NCI-H2029 (cell line): ENCODE measurements around the gene ICAM2.
"Not testable (repeated sequence)": the region's sequence is repeated elsewhere in the genome, so short reads cannot be mapped to it uniquely, and the experiment has no call there.

Source experiments
- DNase-seq: peaks from one replicate; lab custom pipeline; 2025; lab: John Stamatoyannopoulos, UW

Gene ICAM2

GRCh38 chr17:64042700-64043485, 22.5 kb upstream of the ICAM2 start:
- DNase-seq: no peak

DNA sequence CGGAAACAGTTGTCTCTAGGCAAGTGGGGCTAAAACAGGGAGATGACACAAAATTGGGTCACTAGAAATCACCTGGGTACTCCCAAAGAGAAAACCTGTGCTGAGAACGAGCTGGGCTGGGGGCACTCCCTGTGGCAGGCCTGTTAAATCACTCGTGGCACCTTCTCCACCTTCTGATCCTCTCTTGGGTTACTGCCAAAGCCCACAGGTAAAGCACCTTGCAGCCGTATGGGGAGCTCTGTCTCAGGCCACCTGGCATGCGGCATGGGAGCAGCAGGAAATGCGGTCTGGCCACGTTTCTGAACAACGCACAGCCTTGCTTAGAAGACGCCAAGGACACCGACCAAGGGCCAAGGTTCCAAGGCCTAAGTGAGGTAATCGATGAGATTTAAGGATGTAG, 21.5 kb upstream of the ICAM2 start:
- no peak for DNase-seq

- DNase-seq: no peak
Observed at GRCh38 chr17:64040206-64040605, 19.8 kb upstream of the ICAM2 start.

- DNase-seq: no peak
Observed at GRCh38 chr17:64039106-64039400, 18.6 kb upstream of the ICAM2 start.

DNA sequence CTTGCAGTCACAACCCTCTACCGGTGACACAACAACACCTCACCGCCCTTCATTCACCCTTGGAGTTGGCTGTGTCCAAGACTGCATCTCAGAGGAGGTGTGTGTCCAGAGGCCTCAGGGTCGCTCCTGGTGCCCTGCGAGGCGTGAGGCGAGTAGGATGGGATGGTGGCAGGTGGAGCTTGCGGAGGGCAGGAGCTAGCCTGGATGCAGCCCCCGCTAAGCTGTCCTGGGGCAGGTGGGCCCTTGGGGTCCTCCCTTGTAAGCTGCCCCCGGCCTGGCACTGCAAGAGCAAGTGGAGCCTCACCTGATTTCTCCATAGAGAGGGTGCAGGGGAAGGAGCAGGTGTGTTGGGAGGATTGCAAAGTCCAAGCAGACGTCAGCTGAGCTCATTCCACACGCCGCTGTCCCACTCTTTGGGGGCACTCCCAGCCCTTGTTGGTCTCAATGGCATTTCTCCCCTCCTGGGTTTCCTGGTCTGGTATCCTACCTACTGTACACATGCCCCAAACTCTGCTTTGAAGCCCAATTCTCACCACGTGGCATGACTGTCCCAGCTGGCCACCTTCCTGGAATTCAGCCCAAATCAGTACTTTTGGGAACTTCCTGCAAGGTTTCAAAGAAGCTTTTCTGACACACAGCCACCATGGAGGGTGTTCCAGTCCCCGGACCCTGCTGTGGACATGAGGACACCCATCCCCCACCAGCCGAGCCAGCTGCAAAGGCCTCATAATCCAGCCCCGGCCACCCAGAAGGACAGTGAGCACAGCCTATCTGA, 18.1 kb upstream of the ICAM2 start:
- no peak for DNase-seq

GRCh38 chr17:64037802-64038201, 17.4 kb upstream of the ICAM2 start:
- DNase-seq: no peak

GRCh38 chr17:64037180-64037579, 16.7 kb upstream of the ICAM2 start:
- no peak for DNase-seq

- no peak for DNase-seq
Observed at GRCh38 chr17:64036198-64036922, 15.9 kb upstream of the ICAM2 start.

- DNase-seq: no peak
Observed at GRCh38 chr17:64032081-64032480, 11.6 kb upstream of the ICAM2 start.

DNA sequence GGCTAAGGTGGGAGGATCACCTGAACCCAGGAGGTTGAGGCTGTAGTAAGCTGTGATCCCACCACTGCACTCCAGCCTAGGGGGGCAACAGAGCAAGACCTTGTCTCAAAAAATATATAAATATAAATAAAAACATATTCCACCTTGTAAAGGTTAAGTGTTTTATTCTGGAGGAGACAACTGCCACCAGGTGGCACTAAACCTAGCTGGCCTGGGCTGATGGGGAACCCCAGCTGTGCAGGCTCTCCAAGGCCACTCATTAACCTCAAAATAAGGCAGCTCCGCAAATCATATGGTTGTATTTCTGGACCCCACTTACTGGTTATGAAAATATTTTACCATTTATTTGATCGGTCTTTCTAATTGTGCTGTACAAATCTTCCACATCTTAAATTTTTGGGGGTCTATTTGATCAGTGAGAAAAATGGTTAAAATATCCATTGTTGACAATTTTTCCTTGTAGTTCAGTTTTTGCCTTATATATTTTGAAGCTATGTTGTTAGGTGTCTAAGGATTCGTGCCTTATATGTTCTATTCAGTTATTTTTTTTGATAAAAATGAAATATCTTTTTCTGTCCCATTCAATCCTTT, 8.5 kb upstream of the ICAM2 start:
- peak; percentile 30 for DNase-seq

- DNase-seq: peak; percentile 59
Observed at GRCh38 chr17:64025732-64026294, 5.4 kb upstream of the ICAM2 start.

GRCh38 chr17:64024781-64025731, 4.6 kb upstream of the ICAM2 start:
- no peak for DNase-seq

DNA sequence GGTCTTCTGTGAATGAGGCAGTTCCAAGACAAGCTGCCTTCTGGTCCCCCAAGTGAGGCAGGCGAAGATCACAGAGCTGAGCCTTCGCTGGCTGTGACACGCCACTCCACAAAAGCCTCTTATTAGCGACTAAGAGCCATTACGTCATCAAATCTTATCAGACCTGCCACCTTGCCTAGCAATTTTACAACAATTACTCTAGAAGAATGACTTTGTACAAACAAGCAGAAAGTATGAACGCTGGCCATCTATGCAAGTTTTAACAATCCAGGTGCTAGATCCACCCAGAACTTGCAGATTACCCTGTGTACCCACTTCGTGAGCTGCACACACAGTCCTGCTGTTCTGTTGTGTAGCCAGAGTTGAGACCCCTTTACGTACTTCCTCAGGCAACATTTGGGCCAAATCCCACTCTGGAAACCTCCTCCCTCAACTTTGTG, 3.8 kb upstream of the ICAM2 start:
- no peak for DNase-seq

DNA sequence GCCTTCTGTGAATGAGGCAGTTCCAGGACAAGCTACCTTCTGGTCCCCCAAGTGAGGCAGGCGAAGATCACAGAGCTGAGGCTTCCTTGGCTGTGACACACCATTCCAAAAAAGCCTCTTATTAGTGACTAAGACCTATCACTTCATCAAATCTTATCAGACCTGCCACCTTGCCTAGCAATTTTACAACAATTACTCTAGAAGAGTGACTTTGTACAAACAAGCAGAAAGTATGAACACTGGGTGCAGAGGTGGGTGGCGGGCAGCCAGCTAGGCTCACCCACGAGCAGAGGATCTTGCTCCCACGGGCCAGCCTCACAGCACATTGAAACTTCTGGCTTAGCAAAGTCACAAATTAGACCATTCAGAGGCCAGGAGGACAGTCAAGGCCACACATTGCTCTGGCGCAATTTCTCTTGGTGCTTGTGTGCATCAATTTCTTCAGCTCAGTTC, 2.2 kb upstream of the ICAM2 start:
- DNase-seq: no peak

- DNase-seq: not testable (repeated sequence)
Observed at GRCh38 chr17:64019551-64019961, 877 bp downstream of the ICAM2 start.

DNA sequence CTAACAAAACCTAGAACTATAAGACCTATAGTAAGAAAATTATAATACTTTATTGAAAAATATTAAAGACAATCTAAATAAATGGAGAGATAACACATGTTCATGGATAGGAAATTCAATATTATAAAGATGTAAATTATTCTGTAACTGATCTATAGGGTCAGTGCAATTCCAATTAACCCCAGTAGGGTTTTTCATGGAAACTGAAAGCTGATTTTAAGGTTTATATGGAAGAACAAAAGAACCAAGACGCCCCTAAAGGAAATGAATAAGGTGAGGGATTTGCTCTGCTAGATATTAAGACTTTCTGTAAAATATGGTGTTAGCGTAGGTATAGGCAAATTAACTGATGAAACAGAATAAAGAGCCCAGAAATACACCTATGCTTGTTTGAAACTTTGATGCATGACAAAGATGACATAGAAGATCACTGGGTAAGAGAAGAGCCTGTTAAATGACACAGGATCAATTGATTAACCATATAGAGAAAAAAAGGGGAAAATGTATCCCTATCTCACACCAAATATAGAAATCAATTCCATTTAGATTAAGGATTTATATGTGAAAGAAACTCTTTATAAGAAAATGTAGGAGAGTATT, 3.0 kb downstream of the ICAM2 start:
- DNase-seq: no peak

DNA sequence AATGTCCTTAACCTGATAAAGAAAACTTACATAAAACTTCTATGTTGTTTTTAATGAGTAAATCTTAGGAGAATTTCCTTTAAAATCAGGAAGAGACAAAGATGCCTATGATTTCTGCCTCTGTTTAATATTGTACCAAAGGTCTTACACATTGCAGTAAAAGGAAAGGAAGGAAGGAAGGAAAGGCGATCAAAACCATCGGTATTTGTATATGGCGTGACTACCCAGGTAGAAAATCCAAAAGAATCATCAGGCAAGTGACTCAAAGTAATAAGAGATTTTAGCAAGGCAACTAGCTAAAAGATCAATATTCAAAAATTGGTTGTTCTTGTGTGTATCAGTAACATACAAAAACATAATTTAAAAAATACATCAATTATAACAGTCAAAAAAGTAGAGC, 3.5 kb downstream of the ICAM2 start:
- no peak for DNase-seq

- DNase-seq: no peak
Observed at GRCh38 chr17:64016231-64016784, 4.1 kb downstream of the ICAM2 start.

GRCh38 chr17:64015447-64015846, 5.0 kb downstream of the ICAM2 start:
- DNase-seq: no peak
